Activated CD4-positive, alpha-beta T cell treated with anti-CD3 and anti-CD28 coated beads, Interleukin-2, amount 50 U/mL, for 1 hour (primary cell): ENCODE results near the gene KHDC4.
"Not testable (repeated sequence)": the region's sequence is repeated elsewhere in the genome, so short reads cannot be mapped to it uniquely, and the experiment has no call there.

Experiments
- DNase-seq: peaks from one replicate; pipeline ENCODE4 v3.0.0-alpha.2; 2020

The KHDC4 gene

DNA sequence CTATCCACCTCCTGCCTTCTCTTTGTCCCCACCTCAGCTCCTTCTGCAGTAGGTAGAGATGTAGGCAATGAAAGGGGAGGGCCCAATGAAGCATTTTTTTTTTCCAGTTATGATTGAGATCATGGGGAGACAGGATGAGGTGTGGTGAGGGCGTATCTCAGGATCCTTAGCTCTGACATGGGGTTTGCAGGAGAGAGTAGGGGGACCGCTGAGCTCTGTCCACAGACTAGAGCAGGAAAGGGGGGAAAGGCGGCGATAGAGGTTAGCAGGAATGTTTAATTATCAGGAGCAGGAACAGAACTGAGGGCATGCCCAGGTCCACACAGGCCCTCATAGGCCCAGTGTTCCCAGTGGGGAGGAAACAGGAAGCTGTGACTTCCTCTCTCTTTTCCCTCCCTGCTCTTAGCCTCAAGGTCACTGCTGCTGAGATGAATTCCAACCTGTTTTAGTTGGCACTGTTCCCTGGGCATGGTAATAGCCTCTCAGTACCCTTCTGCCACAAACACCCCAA, 6.3 kb upstream of the KHDC4 start:
- DNase-seq = no peak

DNA sequence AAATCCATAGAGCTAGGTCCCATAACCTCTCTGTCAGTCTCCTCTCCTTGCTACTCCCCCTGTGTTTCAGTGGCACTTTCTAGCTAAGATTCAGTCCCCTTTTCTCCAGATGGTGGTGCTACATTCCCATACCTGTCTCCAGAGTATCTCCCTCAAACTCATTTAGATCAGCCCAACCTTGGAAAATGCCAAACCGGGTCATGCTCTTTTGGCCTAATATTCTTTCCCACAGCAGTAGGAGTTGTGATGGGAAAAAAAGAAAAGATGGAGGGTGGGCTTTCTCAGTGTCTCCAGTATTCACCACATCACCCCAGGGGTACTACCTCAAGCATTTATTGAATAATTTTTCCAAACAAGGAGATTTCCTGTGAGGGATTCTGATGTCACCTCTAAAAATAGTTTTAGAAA, 4.0 kb upstream of the KHDC4 start:
- DNase-seq = no peak

- DNase-seq = no peak
Measured at GRCh38 chr1:155934936-155935590, 850 bp upstream of the KHDC4 start.

DNA sequence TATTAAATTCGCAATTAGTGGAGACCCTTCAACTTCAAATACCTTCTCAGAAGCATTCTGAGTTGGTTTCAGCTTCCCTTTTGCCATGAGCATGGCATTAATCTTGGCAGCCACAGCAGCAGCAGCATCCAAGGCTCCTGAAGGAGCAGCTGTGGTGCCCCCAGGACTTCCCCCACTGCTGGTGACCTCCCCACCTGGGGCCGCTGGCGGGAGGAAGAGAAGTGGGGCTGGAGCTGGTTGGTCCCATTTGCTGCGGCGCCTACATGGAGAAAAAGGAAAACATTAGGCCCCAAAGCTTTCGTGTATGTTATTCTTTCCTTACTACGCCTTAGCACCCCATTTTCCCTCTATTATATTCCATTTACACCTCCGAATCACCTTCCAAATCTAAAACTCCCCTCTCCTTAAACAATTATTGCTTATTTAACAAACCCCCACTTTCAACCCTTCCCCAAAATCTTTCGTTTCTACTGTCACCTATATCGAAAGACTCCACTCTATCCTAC, 569 bp downstream of the KHDC4 start:
- DNase-seq = no peak

GRCh38 chr1:155932487-155932886, 1.7 kb downstream of the KHDC4 start:
- no peak for DNase-seq

- no peak for DNase-seq
Measured at GRCh38 chr1:155932081-155932480, 2.1 kb downstream of the KHDC4 start.

DNA sequence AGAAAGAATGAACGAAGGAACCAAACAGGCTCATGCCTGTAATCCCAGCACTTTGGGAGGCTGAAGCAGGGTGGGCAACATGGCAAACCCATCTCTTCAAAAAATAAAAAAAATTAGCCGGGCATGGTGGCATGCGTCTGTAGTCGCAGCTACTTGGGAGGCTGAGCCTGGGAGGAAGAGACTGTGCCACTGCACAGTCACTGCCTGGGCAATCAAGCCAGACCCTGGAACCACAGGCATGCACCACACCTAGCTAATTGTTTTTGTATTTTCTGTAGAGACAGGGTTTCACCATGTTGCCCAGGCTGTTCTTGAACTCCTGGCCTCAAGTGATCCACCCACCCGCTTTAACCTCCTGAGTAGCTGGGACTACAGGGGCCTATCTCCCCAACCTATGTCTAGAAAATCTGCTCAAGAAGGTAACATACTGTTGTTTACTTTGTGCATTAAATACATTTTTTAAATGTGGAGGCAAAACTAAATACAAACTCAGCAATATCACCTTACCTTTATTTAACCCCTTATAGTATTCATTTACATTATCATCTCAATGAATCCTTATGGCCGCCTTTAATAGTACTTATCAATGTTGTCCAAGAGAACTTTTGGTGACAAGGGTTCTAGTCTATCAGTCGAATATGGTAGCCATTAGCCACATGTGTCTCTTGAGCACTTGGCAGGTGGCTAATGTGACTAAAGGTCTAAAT, 2.7 kb downstream of the KHDC4 start:
- no peak for DNase-seq

DNA sequence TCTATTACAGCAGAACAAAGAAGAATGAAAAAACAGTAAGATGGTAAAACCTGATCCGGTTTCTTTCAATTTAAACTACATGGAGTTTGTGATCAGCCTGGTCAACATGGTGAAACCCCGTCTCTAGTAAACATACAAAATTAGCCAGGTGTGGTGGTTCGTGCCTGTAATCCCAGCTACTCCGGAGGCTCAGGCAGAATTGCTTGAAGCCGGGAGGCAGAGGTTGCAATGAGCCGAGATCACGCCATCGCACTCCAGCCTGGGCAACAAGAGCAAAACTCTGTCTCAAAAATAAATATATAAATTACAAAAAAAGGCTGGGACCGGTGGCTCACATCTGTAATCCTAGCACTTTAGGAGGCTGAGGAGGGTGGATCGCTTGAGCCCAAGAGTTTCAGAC, 3.5 kb downstream of the KHDC4 start:
- not testable (repeated sequence) for DNase-seq

GRCh38 chr1:155929057-155929456, 5.2 kb downstream of the KHDC4 start:
- DNase-seq = no peak

DNA sequence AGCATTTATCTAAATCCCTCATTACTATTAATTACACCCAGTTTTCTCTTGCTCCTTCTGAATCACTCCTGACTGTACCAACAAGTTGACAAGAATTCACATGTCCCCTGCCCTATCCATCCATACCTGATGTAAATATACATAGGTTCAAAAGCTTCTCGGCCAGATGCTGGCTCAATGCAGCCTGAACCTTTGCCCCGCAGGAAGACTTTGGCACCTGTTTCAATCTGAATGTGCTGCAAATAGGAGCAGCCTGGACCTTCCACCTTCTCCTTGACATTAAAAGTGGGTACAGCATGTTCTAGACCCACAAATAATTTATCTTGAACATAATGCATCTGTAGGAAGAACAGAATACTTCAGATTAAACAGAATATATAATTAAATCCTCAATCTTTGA, 8.7 kb downstream of the KHDC4 start:
- DNase-seq = no peak

DNA sequence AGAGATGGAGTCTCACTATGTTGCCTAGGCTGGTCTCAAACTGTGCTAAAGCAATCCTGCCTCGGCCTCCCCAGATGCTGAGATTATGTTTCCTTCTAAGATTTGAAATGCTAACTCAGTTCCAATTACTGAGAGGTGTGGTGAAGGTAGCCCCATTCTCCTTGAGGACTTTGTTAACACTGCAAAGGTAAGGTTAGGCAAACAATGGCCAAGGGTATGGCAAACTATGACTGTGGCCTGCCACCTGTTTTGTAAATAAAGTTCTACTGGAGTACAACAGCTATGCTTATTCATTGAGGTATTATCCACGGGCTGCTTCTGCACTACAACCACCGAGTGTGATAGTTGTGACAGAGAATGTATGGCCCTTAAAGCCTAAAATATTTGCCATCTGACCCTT, 13.5 kb downstream of the KHDC4 start:
- DNase-seq = no peak

DNA sequence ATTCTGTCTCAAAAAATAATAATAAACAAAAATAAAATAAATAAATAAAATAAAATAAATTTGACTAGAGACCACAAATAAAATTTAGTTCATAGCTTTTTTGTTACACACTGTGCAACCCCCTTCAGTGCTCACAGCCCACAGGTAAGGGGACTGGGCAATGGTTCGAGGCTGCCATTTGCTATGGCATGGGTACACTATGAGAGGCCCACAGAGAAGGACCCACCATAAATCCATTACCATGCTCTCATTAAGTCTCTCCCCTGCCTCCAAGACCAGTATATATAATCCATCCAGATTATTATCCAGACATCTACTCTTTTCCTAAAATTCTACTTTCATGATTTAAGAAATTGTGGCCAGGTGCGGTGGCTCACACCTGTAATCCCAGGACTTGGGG, 14.4 kb downstream of the KHDC4 start:
- DNase-seq = no peak

GRCh38 chr1:155918660-155919059, 15.6 kb downstream of the KHDC4 start:
- no peak for DNase-seq

DNA sequence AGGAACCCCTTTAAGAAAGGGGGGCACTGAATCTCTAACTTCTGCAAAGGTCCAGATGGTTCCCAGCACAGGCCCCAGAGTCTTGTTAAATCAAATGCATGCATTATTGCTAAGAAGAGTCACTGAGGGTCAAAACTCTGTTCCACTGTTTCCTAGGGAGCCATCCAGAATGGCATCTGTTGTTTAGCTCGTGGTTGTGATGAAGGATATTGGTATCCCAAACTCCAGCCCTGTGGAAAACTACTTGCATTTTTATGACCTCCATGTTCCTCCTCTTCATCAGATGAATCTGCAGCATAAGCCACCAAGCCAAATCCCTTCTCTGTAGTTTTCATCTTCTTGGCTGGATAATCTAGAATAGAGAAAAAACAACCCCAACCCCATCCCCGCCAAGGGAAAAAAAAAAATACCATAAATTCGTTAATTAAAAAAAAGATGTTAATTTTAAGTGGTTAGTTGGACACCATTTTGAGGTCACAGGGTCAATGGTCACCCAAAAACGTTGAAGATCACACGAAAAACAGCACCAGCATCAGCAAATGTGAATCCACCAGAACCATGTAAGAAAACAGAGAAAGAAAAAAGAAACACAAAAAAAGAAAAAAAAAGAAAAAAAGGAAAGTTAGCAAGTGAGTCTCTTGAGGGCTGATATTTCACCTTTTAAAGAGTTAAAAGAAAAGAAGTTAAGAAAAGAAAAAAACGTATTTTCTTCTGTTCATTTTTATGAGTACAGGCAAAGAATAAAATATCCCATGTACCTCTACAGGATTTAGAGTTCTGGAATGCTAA, 20.1 kb downstream of the KHDC4 start:
- no peak for DNase-seq

- DNase-seq = no peak
Measured at GRCh38 chr1:155912056-155912536, 22.1 kb downstream of the KHDC4 start.

GRCh38 chr1:155911156-155912055, 22.8 kb downstream of the KHDC4 start, which contains the start of gene RIT1:
Gene RIT1, minus strand, starts transcription at chr1:155911349. Its CDS starts 588 bp downstream, at chr1:155910761.
- peak; percentile 84 for DNase-seq

- DNase-seq = no peak
Measured at GRCh38 chr1:155910621-155911121, 23.5 kb downstream of the KHDC4 start.

DNA sequence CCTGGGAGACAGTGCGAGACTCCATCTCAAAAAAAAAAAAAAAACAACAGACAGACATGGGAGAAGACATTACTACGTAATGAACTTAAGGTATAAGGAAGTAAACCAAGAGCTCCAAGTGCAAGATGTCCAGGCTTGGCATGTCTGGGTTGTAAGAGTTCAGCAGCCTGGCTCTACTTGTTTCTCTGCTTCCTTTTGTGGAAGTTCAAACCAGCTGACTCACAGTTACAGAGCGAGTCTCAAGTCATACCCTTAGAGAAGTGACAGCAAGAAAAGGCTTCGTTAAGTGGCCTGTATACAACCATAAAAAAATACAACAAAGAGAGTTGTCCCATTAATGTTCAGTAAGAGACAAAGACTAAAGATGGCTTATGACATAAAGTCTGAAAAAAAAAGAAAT, 24.3 kb downstream of the KHDC4 start:
- DNase-seq = no peak

DNA sequence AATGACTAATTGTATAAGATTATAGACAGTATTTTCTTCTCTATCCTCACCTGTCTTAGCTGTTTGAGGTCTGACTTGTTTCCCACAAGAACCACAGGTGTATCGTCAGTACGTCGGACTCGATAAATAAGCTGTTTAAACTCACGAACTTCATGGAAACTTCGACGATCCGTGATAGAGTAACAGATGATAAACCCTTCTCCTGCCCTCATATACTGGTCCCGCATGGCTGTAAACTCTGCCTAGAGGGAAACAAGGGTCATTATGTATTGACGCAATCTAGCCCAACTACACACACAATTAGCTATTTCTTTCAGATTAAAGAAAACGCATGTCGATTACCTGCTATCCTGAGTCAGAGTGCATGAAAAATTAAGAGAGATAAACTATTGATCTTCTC, 30.0 kb downstream of the KHDC4 start:
- DNase-seq = no peak

- no peak for DNase-seq
Measured at GRCh38 chr1:155900161-155900560, 34.1 kb downstream of the KHDC4 start.

GRCh38 chr1:155899683-155900082, 34.5 kb downstream of the KHDC4 start:
- DNase-seq = no peak

DNA sequence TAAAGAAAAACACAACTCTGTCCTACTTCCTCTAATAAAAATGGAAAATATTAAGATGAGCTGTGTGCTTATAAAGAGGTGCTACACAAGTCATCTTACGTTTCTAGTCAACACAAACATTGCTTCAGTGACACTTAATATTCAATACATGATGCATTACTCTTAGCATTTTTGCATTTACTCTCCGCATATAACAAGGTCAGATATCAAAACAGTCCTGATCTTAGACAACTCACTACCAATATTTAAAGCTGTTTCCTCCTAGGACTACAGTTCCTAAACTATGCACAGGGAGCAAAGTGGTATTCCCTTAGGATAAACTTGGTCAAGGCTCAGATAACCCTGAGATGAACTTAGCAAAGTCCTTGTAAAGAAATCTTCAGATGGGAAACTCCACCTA, 35.3 kb downstream of the KHDC4 start:
- DNase-seq = no peak
